GM23248 (cell line): ENCODE results near the gene AKR1D1. TPM values are rescaled to one million over a fixed set of nuclear protein-coding genes. Genes with fewer than 3 reads are reported as not detected.
"Not testable (repeated sequence)": the region's sequence is repeated elsewhere in the genome, so short reads cannot be mapped to it uniquely, and the experiment has no call there.

Source experiments
- DNase-seq: peaks from one replicate; pipeline ENCODE4 v3.0.0-alpha.2; 2015
- H2AFZ ChIP-seq: fragments of 200-600 bp; sonication (generic); 2 replicates; pipeline ENCODE4 v1.6.1; 2016; ENCODE audit warnings: antibody characterized with exemption
- H3F3A ChIP-seq: fragments of 200-600 bp; sonication (generic); 2 replicates; pipeline ENCODE4 v1.6.1; 2016; ENCODE audit warnings: mild to moderate bottlenecking, antibody characterized with exemption, mixed run types; ENCODE audit not compliant: insufficient read depth
- H3K27ac ChIP-seq: fragments of 200-600 bp; sonication (generic); 2 replicates; pipeline ENCODE4 v1.5.1; 2016; ENCODE audit warnings: mild to moderate bottlenecking
- H3K27me3 ChIP-seq: fragments of 200-600 bp; sonication (generic); replicated peaks from 2 replicates; pipeline ENCODE4 v1.6.1; 2016; ENCODE audit warnings: mild to moderate bottlenecking; ENCODE audit not compliant: insufficient read depth
- H3K36me3 ChIP-seq: fragments of 200-600 bp; sonication (generic); 2 replicates; pipeline ENCODE4 v1.6.1; 2016; ENCODE audit warnings: low read depth, mild to moderate bottlenecking
- H3K4me1 ChIP-seq: fragments of 200-600 bp; sonication (generic); 2 replicates; pipeline ENCODE4 v1.6.1; 2016; ENCODE audit warnings: mild to moderate bottlenecking; ENCODE audit not compliant: insufficient read depth
- H3K4me2 ChIP-seq: fragments of 200-600 bp; sonication (generic); one replicate; pipeline ENCODE4 v1.6.1; 2016; ENCODE audit warnings: mild to moderate bottlenecking; ENCODE audit not compliant: unreplicated experiment
- H3K4me3 ChIP-seq: fragments of 200-600 bp; sonication (generic); 2 replicates; pipeline ENCODE4 v1.5.1; 2016; ENCODE audit warnings: mild to moderate bottlenecking
- H3K79me2 ChIP-seq: fragments of 200-600 bp; sonication (generic); 2 replicates; pipeline ENCODE4 v1.6.1; 2016; ENCODE audit warnings: mild to moderate bottlenecking; ENCODE audit not compliant: insufficient read depth
- H3K9ac ChIP-seq: fragments of 200-600 bp; sonication (generic); 2 replicates; pipeline ENCODE4 v1.6.1; 2016; ENCODE audit warnings: mild to moderate bottlenecking
- H3K9me2 ChIP-seq: fragments of 200-600 bp; sonication (generic); 2 replicates; pipeline ENCODE4 v1.6.1; 2016; ENCODE audit warnings: mixed run types, mild to moderate bottlenecking, moderate library complexity; ENCODE audit not compliant: insufficient read depth
- H3K9me3 ChIP-seq: fragments of 200-600 bp; sonication (generic); one replicate; pipeline ENCODE4 v1.6.1; 2017; ENCODE audit warnings: low read depth
- H4K20me1 ChIP-seq: fragments of 200-600 bp; sonication (generic); 2 replicates; pipeline ENCODE4 v1.6.0; 2016; ENCODE audit not compliant: insufficient read depth
- EZH2 ChIP-seq: fragments of 200-600 bp; sonication (generic); IDR thresholded peaks from 2 replicates; pipeline ENCODE4 v1.6.1; 2018; ENCODE audit warnings: antibody characterized with exemption, mild to moderate bottlenecking; ENCODE audit not compliant: insufficient read depth, poor library complexity, severe bottlenecking
- EZH2phosphoT487 ChIP-seq: fragments of 200-600 bp; sonication (generic); IDR thresholded peaks from 2 replicates; pipeline ENCODE4 v1.6.1; 2018; ENCODE audit warnings: antibody characterized with exemption, moderate library complexity, mild to moderate bottlenecking, low read depth; ENCODE audit not compliant: insufficient read depth
- WGBS, 2 experiments: methylation state at CpG; one replicate each; pipeline ENCODE4 v1.1.6; 2015 to 2017; ENCODE audit warnings: low lambda C conversion rate in 2 of 2, low coverage in 1 of 2; ENCODE audit errors: missing lambda C conversion rate in 2 of 2; 5-methylcytosine and 5-hydroxymethylcytosine counted together
- in situ Hi-C: fragments of 300-500 bp; cut with MboI; formaldehyde crosslinking; loops from 2 replicates; pipeline ENCODE4 v1.15.0; 2020
- polyA plus RNA-seq: library from polyadenylated mRNA; unstranded; fragments of >200 nt; fragmentation: Nextera tagmentation; extraction: Ambion mirVana; gene quantifications from 2 replicates; pipeline ENCODE4 v1.2.1, GENCODE V29; 2016
- total RNA-seq: library from RNA; depleted of rRNA; stranded (reverse); fragments of >200 nt; shearing (Covaris generic); gene quantifications from 2 replicates; pipeline ENCODE4 v1.2.3, GENCODE V29; 2014

Gene AKR1D1
- total and polyA plus RNA-seq, 2 experiments from 2014 or later = not detected

- no peaks in the 10 kb centered on the region for H3F3A ChIP-seq
- no peaks in the 10 kb centered on the region for H3K27me3 ChIP-seq
- no peaks in the 10 kb centered on the region for H3K4me1 ChIP-seq
- H4K20me1 ChIP-seq = no peaks in the 10 kb centered on the region
- H3K79me2 ChIP-seq = no peaks in the 10 kb centered on the region
- H3K27ac ChIP-seq = no peak overlapping the region
- H3K4me2 ChIP-seq = no peak overlapping the region
- in situ Hi-C loops = no loop called here
- no peak overlapping the region for H3K4me3 ChIP-seq
- TF ChIP-seq EZH2 (no peak), EZH2phosphoT487 (no peak)
- H3K36me3 ChIP-seq = no peaks in the 10 kb centered on the region
- no peak for DNase-seq
- no peak overlapping the region for H2AFZ ChIP-seq
- no peak overlapping the region for H3K9ac ChIP-seq
- H3K9me3 ChIP-seq = no peaks in the 10 kb centered on the region
- no peaks in the 10 kb centered on the region for H3K9me2 ChIP-seq
Observed at GRCh38 chr7:138142583-138143201, 66.4 kb downstream of the AKR1D1 start.

GRCh38 chr7:138144958-138145357 lies 68.7 kb downstream of the AKR1D1 start:
- no peaks in the 10 kb centered on the region for H3F3A ChIP-seq
- no peak overlapping the region for H2AFZ ChIP-seq
- H3K79me2 ChIP-seq = no peaks in the 10 kb centered on the region
- no peaks in the 10 kb centered on the region for H3K9me2 ChIP-seq
- H3K36me3 ChIP-seq = no peaks in the 10 kb centered on the region
- H3K9me3 ChIP-seq = no peaks in the 10 kb centered on the region
- no peak for TF ChIP-seq EZH2phosphoT487
- TF ChIP-seq EZH2 = no peak
- no peak overlapping the region for H3K4me3 ChIP-seq
- 7 to 22% methylated on average over 2 of the region's 2 CpGs for WGBS, 2 experiments
- H3K4me1 ChIP-seq = no peaks in the 10 kb centered on the region
- no peak overlapping the region for H3K27ac ChIP-seq
- in situ Hi-C loops = no loop called here
- H3K27me3 ChIP-seq = no peaks in the 10 kb centered on the region
- H3K9ac ChIP-seq = no peak overlapping the region
- no peak overlapping the region for H3K4me2 ChIP-seq
- no peaks in the 10 kb centered on the region for H4K20me1 ChIP-seq
- DNase-seq = no peak

DNA sequence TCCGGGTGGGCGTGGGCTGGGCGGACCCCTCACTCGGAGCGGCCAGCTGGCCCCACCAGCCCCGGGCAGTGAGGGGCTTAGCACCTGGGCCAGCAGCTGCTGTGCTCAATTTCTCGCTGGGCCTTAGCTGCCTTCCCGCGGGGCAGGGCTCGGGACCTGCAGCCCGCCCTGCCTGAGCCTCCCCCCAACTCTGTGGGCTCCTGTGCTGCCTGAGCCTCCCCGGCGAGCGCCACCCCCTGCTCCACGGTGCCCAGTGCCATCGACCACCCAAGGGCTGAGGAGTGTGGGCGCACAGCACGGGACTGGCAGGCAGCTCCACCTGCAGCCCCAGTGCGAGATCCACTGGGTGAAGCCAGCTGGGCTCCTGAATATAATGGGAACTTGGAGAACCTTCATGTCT lies 70.0 kb downstream of the AKR1D1 start:
- H3K9me2 ChIP-seq, H3K27me3 ChIP-seq, H3K9ac ChIP-seq, H3K79me2 ChIP-seq, H3K4me1 ChIP-seq, H3K4me3 ChIP-seq, H3K9me3 ChIP-seq, H4K20me1 ChIP-seq, H3K4me2 ChIP-seq, H2AFZ ChIP-seq, H3K36me3 ChIP-seq, H3K27ac ChIP-seq, in situ Hi-C loops, DNase-seq, H3F3A ChIP-seq: not testable (repeated sequence)
- 41 to 52% methylated on average over 9 to 19 of the region's 19 CpGs for WGBS, 2 experiments

- 55 to 56% methylated on average over 32 of the region's 32 CpGs for WGBS, 2 experiments
- not testable (repeated sequence) for H3K4me1 ChIP-seq, H3K9ac ChIP-seq
Observed at GRCh38 chr7:138146757-138147734, 70.8 kb downstream of the AKR1D1 start.

More at GRCh38 chr7:138146757-138147734, 70.8 kb downstream of the AKR1D1 start:
- H3K79me2 ChIP-seq, in situ Hi-C loops, H2AFZ ChIP-seq, H4K20me1 ChIP-seq, H3F3A ChIP-seq, H3K4me2 ChIP-seq, H3K27ac ChIP-seq, DNase-seq, H3K4me3 ChIP-seq, H3K36me3 ChIP-seq, H3K9me3 ChIP-seq, H3K9me2 ChIP-seq, H3K27me3 ChIP-seq: not testable (repeated sequence)
